ENCODE data around the gene ZBTB20. TPM values are rescaled to one million over a fixed set of nuclear protein-coding genes. Genes with fewer than 3 reads are reported as not detected.

Gene ZBTB20
- polyA plus RNA-seq, 3 donors, result 1.3 to 3.2 (median 2.0) TPM

- no peak for TF ChIP-seq CTCF (IDR thresholded peaks at IDR 0.05)
- intact Hi-C loops (cut with micrococcal nuclease), result no loop called here
- Histone ChIP-seq H3K4me3 (replicated peaks in 1 of 3; ENCODE audit: low read depth in 2 of 3, low read length in 3 of 3) (no peak overlapping the region), H2AFZ (ENCODE audit: insufficient read depth, low read depth, low read length, poor library complexity, severe bottlenecking) (no peak overlapping the region), H4K20me1 (ENCODE audit: insufficient read depth, low read length) (no peaks in the 10 kb centered on the region), H3K27ac (ENCODE audit: low read depth in 1 of 2, low read length in 2 of 2) (no peak overlapping the region), H3K36me3 (replicated peaks in 1 of 2; ENCODE audit: control insufficient read depth in 1 of 2, insufficient read depth in 2 of 2, low read length in 2 of 2) (no peaks in the 10 kb centered on the region), H3K27me3 (ENCODE audit: control insufficient read depth in 2 of 2, insufficient read depth in 2 of 2, low read length in 2 of 2) (no peaks in the 10 kb centered on the region), H3K4me2 (replicated peaks; ENCODE audit: extremely low read depth, low read length, poor library complexity, severe bottlenecking) (no peak overlapping the region), H3K79me2 (ENCODE audit: insufficient read depth, low read length) (no peaks in the 10 kb centered on the region), H3K9ac (ENCODE audit: insufficient read depth, low read length, poor library complexity, severe bottlenecking) (no peak overlapping the region), H3K9me3 (replicated peaks in 1 of 2; ENCODE audit: control insufficient read depth in 1 of 2, insufficient read depth in 1 of 2, low read length in 2 of 2) (peaks cover 11 to 15% of the 10 kb centered on the region in 2 donors), H3K4me1 (ENCODE audit: control insufficient read depth in 1 of 2, insufficient read depth in 2 of 2, low read length in 2 of 2) (no peaks in the 10 kb centered on the region)
- H3K36me3 Mint-ChIP-seq, result peaks cover 13 to 16% of the 10 kb centered on the region in 2 donors
- peaks cover 0 to 2% (median 0%) of the 10 kb centered on the region in 3 donors for H3K27me3 Mint-ChIP-seq (ENCODE audit: low read depth in 3 of 3)
- no peak overlapping the region for H3K4me3 Mint-ChIP-seq
- DNase-seq, result no peak
- no peak overlapping the region for H3K27ac Mint-ChIP-seq
- no peaks in the 10 kb centered on the region for H3K4me1 Mint-ChIP-seq
- WGBS (ENCODE audit: insufficient coverage), result 97% methylated on average over 64 of the region's 64 CpGs
- H3K9me3 Mint-ChIP-seq, result peaks cover 8 to 15% (median 12%) of the 10 kb centered on the region in 7 donors
Observed at GRCh38 chr3:114351123-114351821, 795.8 kb downstream of the ZBTB20 start.

- Histone ChIP-seq H4K20me1 (ENCODE audit: insufficient read depth, low read length) (no peaks in the 10 kb centered on the region), H3K4me2 (replicated peaks; ENCODE audit: extremely low read depth, low read length, poor library complexity, severe bottlenecking) (no peak overlapping the region), H3K79me2 (ENCODE audit: insufficient read depth, low read length) (no peaks in the 10 kb centered on the region), H2AFZ (ENCODE audit: insufficient read depth, low read depth, low read length, poor library complexity, severe bottlenecking) (no peak overlapping the region), H3K9me3 (replicated peaks in 1 of 2; ENCODE audit: control insufficient read depth in 1 of 2, insufficient read depth in 1 of 2, low read length in 2 of 2) (peaks cover 11 to 15% of the 10 kb centered on the region in 2 donors), H3K4me3 (replicated peaks in 1 of 3; ENCODE audit: low read depth in 2 of 3, low read length in 3 of 3) (no peak overlapping the region), H3K9ac (ENCODE audit: insufficient read depth, low read length, poor library complexity, severe bottlenecking) (no peak overlapping the region), H3K4me1 (ENCODE audit: control insufficient read depth in 1 of 2, insufficient read depth in 2 of 2, low read length in 2 of 2) (no peaks in the 10 kb centered on the region), H3K27me3 (ENCODE audit: control insufficient read depth in 2 of 2, insufficient read depth in 2 of 2, low read length in 2 of 2) (no peaks in the 10 kb centered on the region), H3K36me3 (replicated peaks in 1 of 2; ENCODE audit: control insufficient read depth in 1 of 2, insufficient read depth in 2 of 2, low read length in 2 of 2) (no peaks in the 10 kb centered on the region), H3K27ac (ENCODE audit: low read depth in 1 of 2, low read length in 2 of 2) (no peak overlapping the region)
- peaks cover 8 to 15% (median 12%) of the 10 kb centered on the region in 7 donors for H3K9me3 Mint-ChIP-seq
- TF ChIP-seq CTCF (IDR thresholded peaks at IDR 0.05), result no peak
- no peak for DNase-seq
- 99% methylated on average over 23 of the region's 24 CpGs for WGBS (ENCODE audit: insufficient coverage)
- H3K36me3 Mint-ChIP-seq, result peaks cover 13 to 16% of the 10 kb centered on the region in 2 donors
- H3K4me1 Mint-ChIP-seq, result no peaks in the 10 kb centered on the region
- intact Hi-C loops (cut with micrococcal nuclease), result no loop called here
- H3K27me3 Mint-ChIP-seq (ENCODE audit: low read depth in 3 of 3), result peaks cover 0 to 2% (median 0%) of the 10 kb centered on the region in 3 donors
- H3K27ac Mint-ChIP-seq, result no peak overlapping the region
- H3K4me3 Mint-ChIP-seq, result no peak overlapping the region
Observed at GRCh38 chr3:114350690-114351089, 796.4 kb downstream of the ZBTB20 start.

Data from CD14-positive monocyte (primary cell).